Breast epithelium (tissue), 4 donors: ENCODE measurements around the gene U2AF1L4. TPM values are rescaled to one million over a fixed set of nuclear protein-coding genes. Genes with fewer than 3 reads are reported as not detected.
"Not testable (repeated sequence)": the region's sequence is repeated elsewhere in the genome, so short reads cannot be mapped to it uniquely, and the experiment has no call there.

Experiments used
- DNase-seq, 2 donors: peaks; one replicate each; pipeline ENCODE4 v3.0.0-alpha.2; 2019; ENCODE audit warnings: low spot score in 2 of 2
- H3K27ac ChIP-seq, 2 donors: fragments of 200-600 bp; sonication (generic) in 1 of 2; one replicate each; pipeline ENCODE4 v1.5.1; 2016 to 2019; ENCODE audit warnings: mild to moderate bottlenecking in 1 of 2
- H3K27me3 ChIP-seq, 2 donors: fragments of 200-600 bp; sonication (generic) in 1 of 2; one replicate each; pipeline versions ENCODE4 v1.5.1 to v1.6.0; 2017 to 2019; ENCODE audit warnings: control low read depth in 1 of 2, mild to moderate bottlenecking in 1 of 2
- H3K36me3 ChIP-seq: fragments of 200-600 bp; one replicate; pipeline ENCODE4 v1.5.1; 2019
- H3K4me1 ChIP-seq, 2 donors: fragments of 200-600 bp; sonication (generic); one replicate each; pipeline ENCODE4 v1.5.1; 2016 to 2019; ENCODE audit warnings: control low read depth in 1 of 2
- H3K4me3 ChIP-seq, 3 donors: fragments of 200-600 bp; sonication (generic); 1 replicate in 2 of 3; 2 replicates in 1 of 3; pipeline ENCODE4 v1.5.1; 2016 to 2019; ENCODE audit warnings: mild to moderate bottlenecking in 3 of 3, moderate library complexity in 2 of 3
- H3K9me3 ChIP-seq, 2 donors: fragments of 200-600 bp; sonication (generic) in 1 of 2; one replicate each; pipeline ENCODE4 v1.5.1; 2016 to 2019; ENCODE audit warnings: control low read depth in 1 of 2
- CTCF ChIP-seq, 3 donors: fragments of 450-650 bp; IDR thresholded peaks; one replicate each; pipeline ENCODE4 v1.5.1; 2016 to 2017; ENCODE audit warnings: antibody characterized with exemption in 3 of 3, mild to moderate bottlenecking in 3 of 3, moderate library complexity in 3 of 3
- POLR2A ChIP-seq: fragments of 450-650 bp; IDR thresholded peaks from one replicate; pipeline ENCODE4 v1.6.1; 2016; ENCODE audit warnings: antibody characterized with exemption, mild to moderate bottlenecking, moderate library complexity
- POLR2AphosphoS5 ChIP-seq, 3 donors: sonication (generic); formaldehyde crosslinking; IDR thresholded peaks; one replicate each; pipeline ENCODE4 v1.6.1; 2017; ENCODE audit warnings: antibody characterized with exemption in 3 of 3
- intact Hi-C: fragments of 100-400 bp; cut with DNase I; formaldehyde crosslinking; loops from one replicate; pipeline ENCODE4 v1.15.1; 2023; ENCODE audit warnings: low total_unique reads
- total RNA-seq, 3 donors: library from RNA; depleted of rRNA; stranded (reverse); fragments of >200 nt; gene quantifications; one replicate each; pipeline ENCODE4 v1.1.0, GENCODE V29; 2016

The U2AF1L4 gene
- total RNA-seq, 3 donors from 2014 or later: 15.7 to 37.5 (median 19.5) TPM

- no peaks in the 10 kb centered on the region for H3K9me3 ChIP-seq
- no peak overlapping the region for H3K4me3 ChIP-seq
- intact Hi-C loops: no loop called here
- TF ChIP-seq POLR2AphosphoS5 (IDR thresholded peaks at IDR 0.05) (no peak), POLR2A (no peak), CTCF (IDR thresholded peaks at IDR 0.05) (no peak)
- H3K4me1 ChIP-seq: no peaks in the 10 kb centered on the region
- H3K27ac ChIP-seq: no peak overlapping the region
- no peak for DNase-seq
- no peaks in the 10 kb centered on the region for H3K27me3 ChIP-seq
- peaks cover 22% of the 10 kb centered on the region for H3K36me3 ChIP-seq
These were observed 17.9 kb downstream of the U2AF1L4 start for GRCh38 chr19:35727053-35727955.

- Histone ChIP-seq H3K4me1 (no peaks in the 10 kb centered on the region), H3K27me3 (no peaks in the 10 kb centered on the region), H3K36me3 (peaks cover 22% of the 10 kb centered on the region), H3K27ac (no peak overlapping the region), H3K9me3 (no peaks in the 10 kb centered on the region), H3K4me3 (no peak overlapping the region)
- TF ChIP-seq CTCF (IDR thresholded peaks at IDR 0.05) (no peak), POLR2AphosphoS5 (IDR thresholded peaks at IDR 0.05) (no peak), POLR2A (no peak)
- DNase-seq: no peak
- intact Hi-C loops: no loop called here
These were observed 19.9 kb downstream of the U2AF1L4 start for GRCh38 chr19:35725216-35725861.

GRCh38 chr19:35724560-35724959 is 20.7 kb downstream of the U2AF1L4 start:
- no peak for DNase-seq
- Histone ChIP-seq H3K9me3 (no peaks in the 10 kb centered on the region), H3K36me3 (peaks cover 22% of the 10 kb centered on the region), H3K27ac (no peak overlapping the region), H3K27me3 (no peaks in the 10 kb centered on the region), H3K4me1 (peaks cover 1% of the 10 kb centered on the region in 2 donors), H3K4me3 (no peak overlapping the region)
- TF ChIP-seq POLR2A (no peak), POLR2AphosphoS5 (IDR thresholded peaks at IDR 0.05) (no peak), CTCF (IDR thresholded peaks at IDR 0.05) (no peak)
- intact Hi-C loops: no loop called here

GRCh38 chr19:35724132-35724531 is 21.1 kb downstream of the U2AF1L4 start:
- H3K9me3 ChIP-seq, H3K4me1 ChIP-seq, H3K27me3 ChIP-seq, DNase-seq, H3K27ac ChIP-seq, H3K4me3 ChIP-seq, intact Hi-C loops: not testable (repeated sequence)
- H3K36me3 ChIP-seq: peaks cover 22% of the 10 kb centered on the region

GRCh38 chr19:35723671-35724070 is 21.5 kb downstream of the U2AF1L4 start:
- H3K27me3 ChIP-seq: no peaks in the 10 kb centered on the region
- DNase-seq: no peak
- H3K36me3 ChIP-seq: peaks cover 22% of the 10 kb centered on the region
- no peak overlapping the region for H3K4me3 ChIP-seq
- H3K27ac ChIP-seq: no peak overlapping the region
- TF ChIP-seq CTCF (IDR thresholded peaks at IDR 0.05) (no peak), POLR2A (no peak), POLR2AphosphoS5 (IDR thresholded peaks at IDR 0.05) (no peak)
- peaks cover 8 to 10% of the 10 kb centered on the region in 2 donors for H3K4me1 ChIP-seq
- intact Hi-C loops: no loop called here
- no peaks in the 10 kb centered on the region for H3K9me3 ChIP-seq
